Right cardiac atrium (tissue), 5 donors: Measurements from ENCODE around the gene COPA. TPM values are rescaled to one million over a fixed set of nuclear protein-coding genes. Genes with fewer than 3 reads are reported as not detected.

ENCODE experiments used
- ATAC-seq, 2 donors: fragments of 200-7000 bp; cut with Tn5 transposase; one replicate each; pipeline versions ENCODE4 v1.8.0 to v1.9.1; 2020; ENCODE audit warnings: moderate library complexity in 2 of 2, mild to moderate bottlenecking in 1 of 2
- DNase-seq, 3 donors: peaks; one replicate each; pipeline ENCODE4 v3.0.0-alpha.2; 2020
- H3K27ac ChIP-seq: one replicate; pipeline ENCODE4 v1.5.1; 2013; ENCODE audit warnings: mild to moderate bottlenecking, low read length, control low read depth, moderate library complexity
- H3K27me3 ChIP-seq: one replicate; pipeline ENCODE4 v1.6.1; 2013; ENCODE audit not compliant: control insufficient read depth, insufficient read depth
- H3K4me1 ChIP-seq: one replicate; pipeline ENCODE4 v1.6.1; 2013; ENCODE audit warnings: low read length; ENCODE audit not compliant: control insufficient read depth, insufficient read depth
- H3K4me3 ChIP-seq: one replicate; pipeline ENCODE4 v1.5.1; 2013; ENCODE audit warnings: low read length, control low read depth
- H3K9me3 ChIP-seq: one replicate; pipeline ENCODE4 v1.6.1; 2013; ENCODE audit warnings: low read length; ENCODE audit not compliant: control insufficient read depth
- WGBS: extraction: QIAGEN DNeasy Blood & Tissue Kit; methylation state at CpG from one replicate; pipeline ENCODE4 v1.1.7; 2013; 5-methylcytosine and 5-hydroxymethylcytosine counted together
- intact Hi-C, 4 donors: fragments of 100-400 bp; cut with DNase I; formaldehyde crosslinking; loops; one replicate each; pipeline versions ENCODE4 v1.11.0 to v1.14.0; 2022 to 2023
- polyA plus RNA-seq: library from polyadenylated mRNA; stranded (reverse); fragments of 200-250 nt; gene quantifications from one replicate; pipeline ENCODE4 v1.2.3, GENCODE V29; 2013
- total RNA-seq, 4 donors: library from RNA; stranded (reverse); fragmentation: NEBNext Ultra II Directional; extraction: Animal tissue kit (Norgen Biotek cat#: 25700); gene quantifications; one replicate each; pipeline ENCODE4 v1.2.1, GENCODE V29; 2021
- donor health status: healthy with polysubstance abuse.
- donor health status: DM: no; HTN: yes; CAD: no.
- donor health status: DM: no; HTN: no; CAD: no.
- donor health status: DM: no; HTN: yes; CAD: no; lungs with severe emphysema.
- donor health status: DM: yes; HTN: yes; CAD: no.

The COPA gene
- total and polyA plus RNA-seq, 5 donors = 69.1 to 140 (median 117) TPM

- no peak overlapping the region for H3K4me3 ChIP-seq
- intact Hi-C loops = loop anchor here in 2 of 4 donors (5.0 kb wide), 1 partner anchor 149 kb away; no protein-coding TSS in a partner anchor
- no peaks in the 10 kb centered on the region for H3K27me3 ChIP-seq
- peak; percentile 16 to 32 for ATAC-seq
- DNase-seq = no peak
- no peak overlapping the region for H3K27ac ChIP-seq
- no peaks in the 10 kb centered on the region for H3K4me1 ChIP-seq
- H3K9me3 ChIP-seq = no peaks in the 10 kb centered on the region
Measured at GRCh38 chr1:160251011-160251410, 92.0 kb downstream of the COPA start.

GRCh38 chr1:160247053-160247452 is 96.0 kb downstream of the COPA start:
- no peak overlapping the region for H3K27ac ChIP-seq
- no peaks in the 10 kb centered on the region for H3K4me1 ChIP-seq
- H3K27me3 ChIP-seq = no peaks in the 10 kb centered on the region
- 89% methylated on average over 1 of the region's 1 CpG for WGBS
- ATAC-seq = no peak
- intact Hi-C loops = loop anchor here in 1 of 4 donors (5.0 kb wide), 1 partner anchor 55 kb away; the partner anchor contains the start of gene CASQ1
- no peaks in the 10 kb centered on the region for H3K9me3 ChIP-seq
- DNase-seq = no peak
- H3K4me3 ChIP-seq = no peak overlapping the region

- WGBS = 65% methylated on average over 1 of the region's 1 CpG
- no peaks in the 10 kb centered on the region for H3K4me1 ChIP-seq
- ATAC-seq (no peak), DNase-seq (no peak)
- no peaks in the 10 kb centered on the region for H3K27me3 ChIP-seq
- H3K9me3 ChIP-seq = no peaks in the 10 kb centered on the region
- intact Hi-C loops = loop anchor here in 1 of 4 donors (5.0 kb wide), 1 partner anchor 53 kb away; the partner anchor contains the start of gene CASQ1
- no peak overlapping the region for H3K27ac ChIP-seq
- H3K4me3 ChIP-seq = no peak overlapping the region
Measured at GRCh38 chr1:160245434-160245833, 97.6 kb downstream of the COPA start.

GRCh38 chr1:160244209-160244608 is 98.8 kb downstream of the COPA start:
- H3K27ac ChIP-seq = no peak overlapping the region
- H3K27me3 ChIP-seq = no peaks in the 10 kb centered on the region
- H3K4me1 ChIP-seq = no peaks in the 10 kb centered on the region
- intact Hi-C loops = no loop called here
- ATAC-seq (no peak), DNase-seq (no peak)
- no peak overlapping the region for H3K4me3 ChIP-seq
- WGBS = 53% methylated on average over 1 of the region's 1 CpG
- no peaks in the 10 kb centered on the region for H3K9me3 ChIP-seq

GRCh38 chr1:160243767-160244166 is 99.3 kb downstream of the COPA start:
- no peaks in the 10 kb centered on the region for H3K27me3 ChIP-seq
- no peaks in the 10 kb centered on the region for H3K4me1 ChIP-seq
- H3K27ac ChIP-seq = no peak overlapping the region
- DNase-seq (no peak), ATAC-seq (no peak)
- intact Hi-C loops = no loop called here
- H3K9me3 ChIP-seq = no peaks in the 10 kb centered on the region
- no peak overlapping the region for H3K4me3 ChIP-seq

GRCh38 chr1:160239582-160240299 is 103.3 kb downstream of the COPA start:
- no peaks in the 10 kb centered on the region for H3K4me1 ChIP-seq
- ATAC-seq (peak in 1 of 2 donors; percentile 14), DNase-seq (no peak)
- H3K27ac ChIP-seq = no peak overlapping the region
- no peak overlapping the region for H3K4me3 ChIP-seq
- intact Hi-C loops = no loop called here
- H3K9me3 ChIP-seq = no peaks in the 10 kb centered on the region
- 95% methylated on average over 24 of the region's 24 CpGs for WGBS
- H3K27me3 ChIP-seq = no peaks in the 10 kb centered on the region

Other genes with a start within 250 kb of the COPA start
- 10 to 100 TPM; 18.3 to 24.2 (median 19.8) TPM for gene IGSF8, start 244.6 kb downstream of the COPA start, total RNA-seq
- gene IGSF8, start 244.6 kb downstream of the COPA start, polyA plus RNA-seq = 18.2 TPM
- 100 to 1,000 TPM; 150 to 323 (median 257) TPM for gene ATP1A2, start 227.5 kb downstream of the COPA start, total RNA-seq
- 89.6 TPM for gene ATP1A2, start 227.5 kb downstream of the COPA start, polyA plus RNA-seq
- under 1 TPM in 3 of 4 donors, not detected in 1; 0.08 to 0.43 (median 0.28) TPM for gene ATP1A4, start 191.6 kb downstream of the COPA start, total RNA-seq
- gene ATP1A4, start 191.6 kb downstream of the COPA start, polyA plus RNA-seq = 0.07 TPM
- 10 to 100 TPM in 3 of 4 donors, 1 to 10 TPM in 1; 9.5 to 24.7 (median 15.3) TPM for gene CASQ1, start 152.7 kb downstream of the COPA start, total RNA-seq
- gene CASQ1, start 152.7 kb downstream of the COPA start, polyA plus RNA-seq = 33.3 TPM
- gene PEA15, start 137.9 kb downstream of the COPA start, total RNA-seq = 100 to 1,000 TPM; 169 to 223 (median 197) TPM
- gene PEA15, start 137.9 kb downstream of the COPA start, polyA plus RNA-seq = 219 TPM
- gene DCAF8, start 80.7 kb downstream of the COPA start, total RNA-seq = 100 to 1,000 TPM; 113 to 152 (median 122) TPM
- gene DCAF8, start 80.7 kb downstream of the COPA start, polyA plus RNA-seq = 97.8 TPM
- 100 to 1,000 TPM in 2 of 4 donors, 10 to 100 TPM in 2; 97.4 to 113 (median 105) TPM for gene PEX19, start 58.1 kb downstream of the COPA start, total RNA-seq
- 42.5 TPM for gene PEX19, start 58.1 kb downstream of the COPA start, polyA plus RNA-seq
- gene NCSTN, start 133 bp upstream of the COPA start, total RNA-seq = 10 to 100 TPM; 67.1 to 84.3 (median 70.3) TPM
- gene NCSTN, start 133 bp upstream of the COPA start, polyA plus RNA-seq = 60.7 TPM
- gene NHLH1, start 23.8 kb upstream of the COPA start, total RNA-seq = under 1 TPM in 1 of 4 donors, not detected in 3; 0.09 TPM
- gene NHLH1, start 23.8 kb upstream of the COPA start, polyA plus RNA-seq = 0.05 TPM
- gene VANGL2, start 57.3 kb upstream of the COPA start, total RNA-seq = 10 to 100 TPM in 2 of 4 donors, 1 to 10 TPM in 2; 8.3 to 11.4 (median 9.5) TPM
- gene VANGL2, start 57.3 kb upstream of the COPA start, polyA plus RNA-seq = 4.7 TPM
- gene SLAMF6, start 180.0 kb upstream of the COPA start, total RNA-seq = under 1 TPM; 0.34 to 0.66 (median 0.52) TPM
- 0.34 TPM for gene SLAMF6, start 180.0 kb upstream of the COPA start, polyA plus RNA-seq
- gene CD84, start 236.2 kb upstream of the COPA start, total RNA-seq = 1 to 10 TPM; 4.2 to 5.7 (median 5.3) TPM
- 0.61 TPM for gene CD84, start 236.2 kb upstream of the COPA start, polyA plus RNA-seq